Heart right ventricle (tissue), 16 donors: ENCODE results near the gene CDC20. TPM values are rescaled to one million over a fixed set of nuclear protein-coding genes. Genes with fewer than 3 reads are reported as not detected.

Experiments used
- ATAC-seq, 8 donors: fragments of 200-7000 bp; cut with Tn5 transposase; one replicate each; pipeline ENCODE4 v1.9.1; 2020; ENCODE audit warnings: mild to moderate bottlenecking in 8 of 8, moderate library complexity in 8 of 8, moderate number of reproducible peaks in 1 of 8
- DNase-seq, 2 donors: peaks; one replicate each; pipeline ENCODE4 v3.0.0-alpha.2; 2020
- H3K27ac ChIP-seq, 10 donors: fragments of 200-600 bp; sonication (generic) in 2 of 10; one replicate each; pipeline versions ENCODE4 v1.5.0 to v1.8.0; 2020 to 2022; ENCODE audit warnings: mild to moderate bottlenecking in 3 of 10
- H3K27me3 ChIP-seq, 7 donors: fragments of 200-600 bp; one replicate each; pipeline ENCODE4 v1.8.0; 2021 to 2022; ENCODE audit warnings: mild to moderate bottlenecking in 2 of 7
- H3K36me3 ChIP-seq, 9 donors: fragments of 200-600 bp; sonication (generic) in 1 of 9; one replicate each; pipeline versions ENCODE4 v1.5.0 to v1.8.0; 2020 to 2022; ENCODE audit warnings: mild to moderate bottlenecking in 2 of 9
- H3K4me1 ChIP-seq, 9 donors: fragments of 200-600 bp; sonication (generic) in 1 of 9; one replicate each; pipeline versions ENCODE4 v1.5.0 to v1.8.0; 2020 to 2022; ENCODE audit warnings: mild to moderate bottlenecking in 4 of 9
- H3K4me3 ChIP-seq, 10 donors: fragments of 200-600 bp; sonication (generic) in 2 of 10; one replicate each; pipeline versions ENCODE4 v1.5.0 to v1.8.0; 2020 to 2022; ENCODE audit warnings: mild to moderate bottlenecking in 7 of 10, moderate library complexity in 2 of 10
- H3K9me3 ChIP-seq, 11 donors: fragments of 200-600 bp in 10 of 11; sonication (generic) in 2 of 11; one replicate each; pipeline versions ENCODE4 v1.5.0 to v1.8.0; 2013 to 2022; ENCODE audit warnings: mild to moderate bottlenecking in 2 of 11, control low read depth in 1 of 11, moderate library complexity in 1 of 11
- WGBS, 2 donors: extraction: QIAGEN DNeasy Blood & Tissue Kit; methylation state at CpG; one replicate each; pipeline ENCODE4 v1.1.7; 2013; ENCODE audit warnings: inconsistent platforms in 1 of 2; 5-methylcytosine and 5-hydroxymethylcytosine counted together
- intact Hi-C, 10 donors: fragments of 100-400 bp; cut with DNase I; formaldehyde crosslinking; loops; one replicate each; pipeline versions ENCODE4 v1.11.1 to v1.14.2; 2022
- polyA plus RNA-seq, 2 donors: library from polyadenylated mRNA; stranded (reverse); fragments of 200-250 nt; gene quantifications; one replicate each; pipeline ENCODE4 v1.2.3, GENCODE V29; 2013
- total RNA-seq, 10 donors: library from RNA; stranded (reverse); fragmentation: NEBNext Ultra II Directional in 3 of 10; extraction: Animal tissue kit (Norgen Biotek cat#: 25700) in 3 of 10; gene quantifications; one replicate each; pipeline versions ENCODE4 v1.2.1 to v1.2.4, GENCODE V29; 2021 to 2023
- TF ChIP-seq, protein P1 (sequence below), 9 donors: fragments of 200-600 bp; sonication (generic) in 2 of 9; IDR thresholded peaks; one replicate each; pipeline versions ENCODE4 v1.5.0 to v1.8.0; 2021 to 2022; ENCODE audit warnings: antibody characterized with exemption in 9 of 9, mild to moderate bottlenecking in 5 of 9, moderate library complexity in 1 of 9
- donor health status: Arrhythmogenic right ventricular cardiomyopathy.
- donor health status: ischemic (EF 13 %, LVEDD 7.1; RV severe dilation, severe dysfunction).
- donor health status: healthy with polysubstance abuse.
- donor health status: DM: no; HTN: yes; CAD: no.
- donor health status: DM: no; HTN: no; CAD: no.
- donor health status: ischemic (EF 25% LVEDD 6.9; RV normal size, moderate dysfunction).
- donor health status: ischemic (EF 25% LVEDD 5.7; RV mildly dilated, moderate dysfunction).
- donor health status: healthy.
- donor health status: DM: yes; HTN: yes; CAD: no.
- donor health status: Ischemic cardiomyopathy.
- donor health status: ischemic (EF 35%, LVEDD 5.7; RV mildly dilated, moderate dysfunction).
- donor health status: nonischemic (EF 11% LVEDD 7.7; RV severe dilation, severe dysfunction).
- donor health status: DM: yes; HTN: yes; CAD: no.
- donor health status: PGD.
- donor health status: ischemic (EF 29% LVEDD 5.4; RV normal size, mild dysfunction).
- donor health status: nonischemic (EF 23%, LVEDD 6.1; RV moderate dilation, normal function).

The CDC20 gene
- total and polyA plus RNA-seq, 12 donors, result 0.15 to 9.6 (median 1.4) TPM

DNA sequence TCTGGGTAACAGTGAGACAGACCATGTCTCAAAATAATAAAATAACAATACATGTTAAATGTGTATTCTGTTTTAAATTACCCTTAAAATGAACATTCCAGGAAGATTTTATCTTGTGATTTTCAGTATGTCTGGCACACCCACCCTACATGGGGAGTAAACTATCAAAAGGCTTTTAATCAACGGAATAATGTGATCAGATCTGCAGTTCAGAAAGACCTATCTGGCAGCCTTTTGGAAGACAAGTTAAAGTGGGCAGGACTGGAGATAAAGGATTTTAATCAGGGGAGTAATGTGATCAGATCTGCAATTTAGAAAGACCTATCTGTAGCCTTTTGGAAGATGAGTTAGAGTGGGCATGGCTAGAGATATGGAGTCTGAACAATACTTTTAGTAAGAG, 20.7 kb downstream of the CDC20 start:
- peaks cover 0 to 82% (median 16%) of the 10 kb centered on the region in 9 donors for H3K36me3 ChIP-seq
- intact Hi-C loops, result loop anchor here in 1 of 10 donors (10.0 kb wide), 1 partner anchor 145 kb away; no protein-coding TSS in a partner anchor
- TF ChIP-seq, protein P1, sequence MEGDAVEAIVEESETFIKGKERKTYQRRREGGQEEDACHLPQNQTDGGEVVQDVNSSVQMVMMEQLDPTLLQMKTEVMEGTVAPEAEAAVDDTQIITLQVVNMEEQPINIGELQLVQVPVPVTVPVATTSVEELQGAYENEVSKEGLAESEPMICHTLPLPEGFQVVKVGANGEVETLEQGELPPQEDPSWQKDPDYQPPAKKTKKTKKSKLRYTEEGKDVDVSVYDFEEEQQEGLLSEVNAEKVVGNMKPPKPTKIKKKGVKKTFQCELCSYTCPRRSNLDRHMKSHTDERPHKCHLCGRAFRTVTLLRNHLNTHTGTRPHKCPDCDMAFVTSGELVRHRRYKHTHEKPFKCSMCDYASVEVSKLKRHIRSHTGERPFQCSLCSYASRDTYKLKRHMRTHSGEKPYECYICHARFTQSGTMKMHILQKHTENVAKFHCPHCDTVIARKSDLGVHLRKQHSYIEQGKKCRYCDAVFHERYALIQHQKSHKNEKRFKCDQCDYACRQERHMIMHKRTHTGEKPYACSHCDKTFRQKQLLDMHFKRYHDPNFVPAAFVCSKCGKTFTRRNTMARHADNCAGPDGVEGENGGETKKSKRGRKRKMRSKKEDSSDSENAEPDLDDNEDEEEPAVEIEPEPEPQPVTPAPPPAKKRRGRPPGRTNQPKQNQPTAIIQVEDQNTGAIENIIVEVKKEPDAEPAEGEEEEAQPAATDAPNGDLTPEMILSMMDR (IDR thresholded peaks at IDR 0.05), result no peak
- no peak overlapping the region for H3K4me3 ChIP-seq
- no peaks in the 10 kb centered on the region for H3K27me3 ChIP-seq
- no peak overlapping the region for H3K27ac ChIP-seq
- H3K4me1 ChIP-seq, result peaks cover 0 to 24% (median 20%) of the 10 kb centered on the region in 9 donors
- 96% methylated on average over 1 of the region's 1 CpG for WGBS, 2 donors
- H3K9me3 ChIP-seq, result no peaks in the 10 kb centered on the region
- DNase-seq (no peak), ATAC-seq (no peak)

DNA sequence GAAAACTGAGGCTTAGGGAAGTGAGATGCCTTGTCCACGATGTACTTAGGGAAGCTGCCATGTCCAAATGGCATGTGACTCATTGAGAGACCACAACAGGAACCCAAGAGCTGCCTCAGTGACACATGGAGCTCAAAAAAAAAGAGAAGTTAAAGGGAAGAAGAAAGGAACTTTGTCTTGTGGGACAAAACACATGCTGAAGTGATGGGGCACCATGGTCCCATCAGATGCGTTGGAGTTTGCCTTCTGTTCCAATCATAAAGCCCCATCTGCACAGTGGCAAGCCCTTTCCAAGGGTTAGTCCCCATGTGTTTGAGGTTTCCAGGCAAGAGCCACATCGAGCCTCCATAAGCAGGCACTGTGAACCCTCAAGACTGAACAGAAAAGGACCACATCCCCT, 22.8 kb downstream of the CDC20 start:
- Histone ChIP-seq H3K4me3 (no peak overlapping the region), H3K9me3 (no peaks in the 10 kb centered on the region), H3K36me3 (peaks cover 0 to 91% (median 38%) of the 10 kb centered on the region in 9 donors), H3K27me3 (no peaks in the 10 kb centered on the region), H3K27ac (peak overlapping the region in 6 of 10 donors; percentile 23 to 75 (median 38)), H3K4me1 (peaks cover 0 to 24% (median 20%) of the 10 kb centered on the region in 9 donors)
- intact Hi-C loops, result loop anchor here in 6 of 10 donors (2.0 to 10.0 kb wide), 4 partner anchors 144 to 155 kb away; no protein-coding TSS in a partner anchor
- DNase-seq (no peak), ATAC-seq (peak in 6 of 8 donors; percentile 17 to 52 (median 48))
- WGBS, 2 donors, result 60 to 66% methylated on average over 3 of the region's 3 CpGs
- TF ChIP-seq, protein P1 (IDR thresholded peaks at IDR 0.05), result no peak

DNA sequence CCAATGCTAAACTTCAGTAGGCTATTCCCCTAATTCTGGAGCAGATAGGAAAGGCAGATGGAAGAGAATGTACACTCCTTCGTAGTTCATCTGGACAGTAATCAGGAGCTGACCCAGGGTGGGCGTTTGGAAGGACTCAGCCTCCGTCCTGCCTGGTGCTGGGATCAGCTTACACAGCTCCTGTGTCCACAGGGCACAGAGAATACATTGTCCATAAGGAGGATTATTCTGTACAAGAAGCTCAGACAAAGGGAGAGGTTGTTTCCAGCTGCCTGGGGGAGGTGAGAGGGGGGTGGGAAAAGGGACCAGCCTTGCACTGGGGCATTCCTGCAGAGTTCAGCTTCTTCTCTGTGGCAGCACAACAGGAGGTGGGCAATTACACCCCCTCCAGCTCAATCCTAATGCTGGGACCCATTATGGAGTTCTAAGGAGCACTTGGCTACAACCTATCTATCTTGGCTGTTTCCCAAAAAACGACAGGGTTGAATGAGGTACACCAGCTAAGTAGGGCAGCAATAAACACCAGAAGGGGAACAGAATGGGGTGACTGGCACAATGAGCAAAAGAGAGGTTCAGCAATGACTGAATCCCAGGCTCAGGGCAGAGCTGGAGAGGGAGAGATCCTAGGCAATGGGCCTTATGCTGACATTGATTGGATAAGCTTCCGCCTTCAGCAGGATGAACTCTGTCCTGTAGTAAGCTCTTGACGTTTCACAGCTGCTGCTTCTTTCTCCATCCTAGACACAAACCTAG, 23.4 kb downstream of the CDC20 start:
- H3K27ac ChIP-seq, result peak overlapping the region in 9 of 10 donors; percentile 19 to 75 (median 32)
- no peak overlapping the region for H3K4me3 ChIP-seq
- intact Hi-C loops, result loop anchor here in 6 of 10 donors (2.0 to 10.0 kb wide), 4 partner anchors 145 to 155 kb away; no protein-coding TSS in a partner anchor
- H3K27me3 ChIP-seq, result no peaks in the 10 kb centered on the region
- DNase-seq (no peak), ATAC-seq (peak; percentile 48 to 79 (median 69))
- no peaks in the 10 kb centered on the region for H3K9me3 ChIP-seq
- WGBS, 2 donors, result 25 to 39% methylated on average over 6 of the region's 6 CpGs
- peaks cover 0 to 24% (median 20%) of the 10 kb centered on the region in 9 donors for H3K4me1 ChIP-seq
- H3K36me3 ChIP-seq, result peaks cover 0 to 92% (median 42%) of the 10 kb centered on the region in 9 donors
- TF ChIP-seq, protein P1 (IDR thresholded peaks at IDR 0.05), result no peak

DNA sequence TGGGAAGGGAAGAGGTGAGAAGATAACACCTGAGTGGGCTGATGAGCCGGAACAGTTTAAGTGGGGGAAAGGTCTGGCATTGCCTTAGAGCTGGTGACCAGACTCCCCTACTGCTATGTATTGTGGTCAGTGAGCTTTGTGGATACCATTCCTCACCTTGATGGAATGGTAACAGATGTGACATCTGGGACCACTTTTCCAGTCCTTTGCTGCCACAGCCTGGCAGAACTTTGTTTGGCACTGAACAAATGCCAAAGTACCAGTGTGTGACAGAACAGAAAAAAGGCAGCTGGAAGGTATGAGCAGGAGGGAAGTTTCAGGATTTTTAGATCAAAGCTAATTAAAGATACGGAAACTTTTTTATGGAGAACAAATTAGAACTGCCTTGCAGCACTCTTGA, 24.7 kb downstream of the CDC20 start:
- Histone ChIP-seq H3K36me3 (peaks cover 0 to 90% (median 43%) of the 10 kb centered on the region in 9 donors), H3K27ac (no peak overlapping the region), H3K4me1 (peaks cover 3 to 35% (median 30%) of the 10 kb centered on the region in 9 donors), H3K4me3 (no peak overlapping the region), H3K27me3 (no peaks in the 10 kb centered on the region), H3K9me3 (no peaks in the 10 kb centered on the region)
- TF ChIP-seq, protein P1 (IDR thresholded peaks at IDR 0.05), result peak in 6 of 9 donors; percentile 26 to 51 (median 46)
- intact Hi-C loops, result loop anchor here in 6 of 10 donors (1.0 to 10.0 kb wide), 5 partner anchors 145 to 157 kb away; no protein-coding TSS in a partner anchor
- 59 to 78% methylated on average over 2 of the region's 2 CpGs for WGBS, 2 donors
- DNase-seq (no peak), ATAC-seq (peak; percentile 18 to 64 (median 48))
